Progenitor cell of endocrine pancreas (in vitro differentiated cells): ENCODE data around the gene BRCA1. TPM values are rescaled to one million over a fixed set of nuclear protein-coding genes. Genes with fewer than 3 reads are reported as not detected.

Experiments used
- DNase-seq: peaks from one replicate; pipeline ENCODE4 v3.0.0; 2021; ENCODE audit warnings: low spot score; ENCODE audit not compliant: unreplicated experiment
- H3K27ac Mint-ChIP-seq: 2 replicates; pipeline ENCODE4 v1.8.0; 2021; ENCODE audit warnings: mild to moderate bottlenecking, moderate library complexity, mixed read lengths
- H3K27me3 Mint-ChIP-seq: 2 replicates; pipeline ENCODE4 v1.8.0; 2021; ENCODE audit warnings: mixed read lengths
- H3K36me3 Mint-ChIP-seq: 2 replicates; pipeline ENCODE4 v1.8.0; 2022; ENCODE audit warnings: mixed read lengths; ENCODE audit not compliant: insufficient read depth
- H3K4me1 Mint-ChIP-seq: 2 replicates; pipeline ENCODE4 v1.8.0; 2021; ENCODE audit warnings: low read depth, mixed read lengths
- H3K4me3 Mint-ChIP-seq: 2 replicates; pipeline ENCODE4 v1.8.0; 2021; ENCODE audit warnings: low read depth, mild to moderate bottlenecking, moderate library complexity, mixed read lengths
- H3K9me3 Mint-ChIP-seq: 2 replicates; pipeline ENCODE4 v1.8.0; 2021; ENCODE audit warnings: low read depth, mixed read lengths
- total RNA-seq: library from RNA; stranded (reverse); gene quantifications from 2 replicates; pipeline ENCODE4 v1.2.1, GENCODE V29; 2021
- TF ChIP-seq, protein P1 (sequence below): fragments of 200-600 bp; sonication (generic); IDR thresholded peaks from one replicate; pipeline ENCODE4 v1.5.0; 2021; ENCODE audit warnings: antibody characterized with exemption, mild to moderate bottlenecking; ENCODE audit not compliant: unreplicated experiment

Gene BRCA1
- total RNA-seq, 1 donor from 2014 or later = 34.2 TPM

DNA sequence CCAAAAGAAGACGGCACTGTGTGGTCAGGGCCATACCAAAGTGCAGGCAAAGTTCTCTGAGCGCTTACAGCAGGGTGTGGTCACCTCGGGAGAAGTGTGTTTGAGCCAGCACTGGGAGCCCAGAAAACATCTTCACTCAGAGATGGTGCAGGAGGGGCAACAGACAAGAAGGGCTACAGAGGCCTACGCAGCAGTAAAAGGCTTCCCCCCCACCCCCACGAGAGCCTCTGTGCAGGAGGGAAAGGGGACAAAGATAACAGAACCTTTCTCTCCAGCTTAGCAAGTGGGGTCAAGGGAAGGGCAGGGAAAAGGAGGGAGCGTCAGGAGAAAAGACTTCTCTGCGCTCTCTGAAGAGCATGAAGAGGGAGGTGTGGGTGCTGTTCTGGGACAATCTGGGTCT is 105.7 kb downstream of the BRCA1 start:
- no peak for DNase-seq
- Mint-ChIP-seq H3K36me3 (peaks cover 14% of the 10 kb centered on the region), H3K9me3 (no peaks in the 10 kb centered on the region), H3K4me3 (peak overlapping the region; percentile 95), H3K4me1 (peaks cover 30% of the 10 kb centered on the region), H3K27me3 (no peaks in the 10 kb centered on the region), H3K27ac (peak overlapping the region; percentile 93)
- TF ChIP-seq, protein P1, sequence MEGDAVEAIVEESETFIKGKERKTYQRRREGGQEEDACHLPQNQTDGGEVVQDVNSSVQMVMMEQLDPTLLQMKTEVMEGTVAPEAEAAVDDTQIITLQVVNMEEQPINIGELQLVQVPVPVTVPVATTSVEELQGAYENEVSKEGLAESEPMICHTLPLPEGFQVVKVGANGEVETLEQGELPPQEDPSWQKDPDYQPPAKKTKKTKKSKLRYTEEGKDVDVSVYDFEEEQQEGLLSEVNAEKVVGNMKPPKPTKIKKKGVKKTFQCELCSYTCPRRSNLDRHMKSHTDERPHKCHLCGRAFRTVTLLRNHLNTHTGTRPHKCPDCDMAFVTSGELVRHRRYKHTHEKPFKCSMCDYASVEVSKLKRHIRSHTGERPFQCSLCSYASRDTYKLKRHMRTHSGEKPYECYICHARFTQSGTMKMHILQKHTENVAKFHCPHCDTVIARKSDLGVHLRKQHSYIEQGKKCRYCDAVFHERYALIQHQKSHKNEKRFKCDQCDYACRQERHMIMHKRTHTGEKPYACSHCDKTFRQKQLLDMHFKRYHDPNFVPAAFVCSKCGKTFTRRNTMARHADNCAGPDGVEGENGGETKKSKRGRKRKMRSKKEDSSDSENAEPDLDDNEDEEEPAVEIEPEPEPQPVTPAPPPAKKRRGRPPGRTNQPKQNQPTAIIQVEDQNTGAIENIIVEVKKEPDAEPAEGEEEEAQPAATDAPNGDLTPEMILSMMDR = no peak

DNA sequence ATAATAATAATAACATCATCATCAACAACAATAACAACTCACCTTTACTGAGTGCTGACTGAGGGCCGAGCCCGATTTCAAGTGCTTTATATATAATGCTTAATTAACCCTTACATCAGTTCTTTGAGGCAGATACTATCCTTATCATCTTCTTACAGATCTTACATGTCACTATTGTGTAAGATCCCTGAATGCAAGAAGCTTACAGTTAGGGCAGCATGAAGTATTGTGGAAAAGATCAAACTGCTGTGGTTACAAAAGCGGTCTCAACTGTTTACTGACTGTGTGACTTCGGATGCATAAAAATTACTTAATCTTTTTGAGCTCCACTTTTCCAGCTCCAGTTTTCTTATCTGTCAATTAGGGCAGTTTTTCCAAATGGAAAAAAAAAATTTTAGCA is 106.2 kb downstream of the BRCA1 start:
- H3K9me3 Mint-ChIP-seq = no peaks in the 10 kb centered on the region
- DNase-seq = no peak
- H3K4me1 Mint-ChIP-seq = peaks cover 28% of the 10 kb centered on the region
- H3K27me3 Mint-ChIP-seq = no peaks in the 10 kb centered on the region
- H3K27ac Mint-ChIP-seq = no peak overlapping the region
- peaks cover 14% of the 10 kb centered on the region for H3K36me3 Mint-ChIP-seq
- H3K4me3 Mint-ChIP-seq = no peak overlapping the region
- TF ChIP-seq, protein P1 = no peak

DNA sequence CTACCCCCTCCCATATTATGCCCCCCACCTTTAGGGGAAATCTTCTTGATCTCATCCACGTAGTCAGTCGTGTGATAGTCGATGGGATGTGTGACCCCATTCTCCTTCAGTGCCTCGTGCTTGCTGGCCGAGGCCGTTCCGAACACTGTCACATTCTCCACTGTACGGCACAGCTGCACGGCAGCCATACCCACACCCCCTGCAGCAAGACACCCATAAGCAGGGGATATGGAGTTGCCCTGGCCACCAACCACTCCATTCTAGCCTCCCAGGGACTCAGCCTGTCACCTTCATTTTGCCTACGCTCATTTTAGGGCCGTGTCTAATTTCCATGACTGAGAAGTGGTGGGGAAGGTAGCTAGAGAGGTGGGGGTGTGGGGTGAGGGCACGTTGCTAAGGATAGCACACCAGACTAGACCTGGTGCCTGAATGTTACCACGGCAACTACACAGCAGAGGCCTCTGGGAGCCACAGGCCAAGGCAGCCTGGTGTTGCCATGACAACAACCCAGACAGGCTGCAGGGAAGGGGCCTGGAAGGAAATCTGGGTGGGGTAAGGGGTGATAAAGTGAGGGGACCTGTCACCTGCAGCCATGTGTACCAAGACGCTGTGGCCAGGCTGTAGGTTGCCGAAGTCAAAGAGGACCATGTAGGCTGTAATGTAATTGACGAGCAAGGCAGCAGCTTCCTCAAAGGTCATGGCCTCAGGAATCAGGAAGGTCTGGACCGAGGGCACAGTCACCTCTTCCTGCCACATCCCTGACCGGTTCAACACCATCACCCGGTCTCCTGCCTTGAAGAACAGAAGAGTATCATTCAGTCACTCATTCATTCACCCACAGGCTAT is 106.9 kb downstream of the BRCA1 start:
- H3K27ac Mint-ChIP-seq = no peak overlapping the region
- H3K36me3 Mint-ChIP-seq = peaks cover 14% of the 10 kb centered on the region
- H3K4me3 Mint-ChIP-seq = no peak overlapping the region

DNA sequence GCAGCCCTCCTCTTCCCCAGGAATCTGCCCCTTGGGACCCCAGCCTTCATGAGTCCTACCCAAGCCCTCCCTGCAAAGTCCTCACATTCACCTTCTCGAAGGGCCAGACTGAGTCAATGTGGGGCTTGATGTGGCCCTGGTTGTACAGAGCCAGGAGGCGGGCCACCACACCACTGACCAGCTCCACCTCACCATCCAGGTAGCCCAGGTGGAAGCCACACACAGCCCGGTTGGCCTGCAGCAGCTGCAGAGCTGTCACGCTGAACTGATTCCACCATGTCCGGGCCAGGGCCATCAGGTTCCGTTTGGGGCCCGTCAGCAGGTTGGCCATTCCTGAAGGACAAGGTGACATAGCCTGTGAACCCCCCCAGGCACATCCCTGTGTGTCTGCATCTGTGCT is 108.9 kb downstream of the BRCA1 start:
- H3K36me3 Mint-ChIP-seq = peaks cover 14% of the 10 kb centered on the region
- no peak overlapping the region for H3K27ac Mint-ChIP-seq
- no peak for DNase-seq
- no peaks in the 10 kb centered on the region for H3K9me3 Mint-ChIP-seq
- H3K4me1 Mint-ChIP-seq = peaks cover 30% of the 10 kb centered on the region
- no peak overlapping the region for H3K4me3 Mint-ChIP-seq
- no peaks in the 10 kb centered on the region for H3K27me3 Mint-ChIP-seq
- TF ChIP-seq, protein P1 = no peak

More for the DNA sequence above, 106.9 kb downstream of the BRCA1 start:
- peaks cover 28% of the 10 kb centered on the region for H3K4me1 Mint-ChIP-seq
- H3K9me3 Mint-ChIP-seq = no peaks in the 10 kb centered on the region
- no peak for DNase-seq
- TF ChIP-seq, protein P1 = no peak
- H3K27me3 Mint-ChIP-seq = no peaks in the 10 kb centered on the region

DNA sequence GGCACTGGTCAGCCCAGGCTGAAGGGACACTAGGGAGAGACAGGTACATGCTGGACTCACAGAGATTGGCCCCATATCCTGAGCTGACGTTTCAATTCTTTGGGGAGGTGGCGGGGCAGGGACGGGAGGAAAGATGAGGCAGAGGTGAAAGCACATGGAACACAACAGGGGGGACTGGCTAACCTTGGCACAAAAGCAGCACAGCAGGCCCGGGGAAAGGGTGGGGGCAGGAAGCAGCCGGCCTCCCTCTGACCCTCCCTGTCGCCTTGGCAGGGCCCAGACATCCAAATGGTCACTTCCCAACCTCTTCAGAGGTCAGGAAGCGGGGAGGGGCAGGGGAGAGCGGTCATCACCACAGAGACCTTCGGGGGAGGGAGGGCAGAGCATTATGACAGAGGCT is 109.6 kb downstream of the BRCA1 start:
- Mint-ChIP-seq H3K4me1 (peaks cover 26% of the 10 kb centered on the region), H3K36me3 (peaks cover 14% of the 10 kb centered on the region), H3K9me3 (no peaks in the 10 kb centered on the region), H3K4me3 (no peak overlapping the region), H3K27me3 (no peaks in the 10 kb centered on the region), H3K27ac (no peak overlapping the region)
- DNase-seq = no peak
- TF ChIP-seq, protein P1 = no peak
